ENCODE results near the gene WRNIP1.

Gene WRNIP1

GRCh38 chr6:2823104-2823850 lies 58.1 kb downstream of the WRNIP1 start:
- Histone ChIP-seq H3K4me1 (ENCODE audit: control insufficient read depth in 1 of 2, insufficient read depth in 1 of 2, low read depth in 1 of 2, low read length in 1 of 2) (peaks cover 41 to 43% of the 10 kb centered on the region in 2 experiments), H3K27ac (no peak overlapping the region)
- TF ChIP-seq, protein P1, sequence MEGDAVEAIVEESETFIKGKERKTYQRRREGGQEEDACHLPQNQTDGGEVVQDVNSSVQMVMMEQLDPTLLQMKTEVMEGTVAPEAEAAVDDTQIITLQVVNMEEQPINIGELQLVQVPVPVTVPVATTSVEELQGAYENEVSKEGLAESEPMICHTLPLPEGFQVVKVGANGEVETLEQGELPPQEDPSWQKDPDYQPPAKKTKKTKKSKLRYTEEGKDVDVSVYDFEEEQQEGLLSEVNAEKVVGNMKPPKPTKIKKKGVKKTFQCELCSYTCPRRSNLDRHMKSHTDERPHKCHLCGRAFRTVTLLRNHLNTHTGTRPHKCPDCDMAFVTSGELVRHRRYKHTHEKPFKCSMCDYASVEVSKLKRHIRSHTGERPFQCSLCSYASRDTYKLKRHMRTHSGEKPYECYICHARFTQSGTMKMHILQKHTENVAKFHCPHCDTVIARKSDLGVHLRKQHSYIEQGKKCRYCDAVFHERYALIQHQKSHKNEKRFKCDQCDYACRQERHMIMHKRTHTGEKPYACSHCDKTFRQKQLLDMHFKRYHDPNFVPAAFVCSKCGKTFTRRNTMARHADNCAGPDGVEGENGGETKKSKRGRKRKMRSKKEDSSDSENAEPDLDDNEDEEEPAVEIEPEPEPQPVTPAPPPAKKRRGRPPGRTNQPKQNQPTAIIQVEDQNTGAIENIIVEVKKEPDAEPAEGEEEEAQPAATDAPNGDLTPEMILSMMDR (IDR thresholded peaks at IDR 0.05): no peak

DNA sequence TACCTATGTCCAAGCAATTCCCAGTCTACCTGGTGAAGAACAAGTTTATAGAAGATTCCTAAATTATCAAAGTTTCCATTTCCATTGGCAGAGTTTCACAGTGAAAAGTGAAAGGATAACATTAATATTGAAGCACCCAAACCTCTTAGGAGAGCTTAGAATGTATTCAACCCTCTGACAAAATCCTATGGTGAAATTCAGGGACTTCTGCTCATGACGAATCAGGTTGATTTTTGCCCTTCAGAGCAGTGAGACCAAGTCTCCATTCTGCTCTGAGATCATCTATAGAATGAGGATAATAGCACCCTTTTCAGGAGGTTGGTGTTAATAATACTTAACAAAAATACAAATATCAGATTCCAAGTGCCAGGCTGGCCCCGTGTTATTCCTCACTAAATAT lies 60.9 kb downstream of the WRNIP1 start:
- no peaks in the 10 kb centered on the region for H3K27me3 ChIP-seq
- TF ChIP-seq, protein P1 (IDR thresholded peaks at IDR 0.05): no peak
- H3K4me3 ChIP-seq (ENCODE audit: low read depth in 1 of 2, low read length in 1 of 2): no peak overlapping the region
- H3K9me3 ChIP-seq: no peaks in the 10 kb centered on the region
- H3K36me3 ChIP-seq: peaks cover 5% of the 10 kb centered on the region
- peaks cover 15 to 18% of the 10 kb centered on the region in 2 experiments for H3K4me1 ChIP-seq (ENCODE audit: control insufficient read depth in 1 of 2, insufficient read depth in 1 of 2, low read depth in 1 of 2, low read length in 1 of 2)
- peak overlapping the region; percentile 34 for H3K27ac ChIP-seq

More at GRCh38 chr6:2823104-2823850, 58.1 kb downstream of the WRNIP1 start:
- no peaks in the 10 kb centered on the region for H3K9me3 ChIP-seq
- peaks cover 5% of the 10 kb centered on the region for H3K36me3 ChIP-seq
- H3K27me3 ChIP-seq: no peaks in the 10 kb centered on the region
- no peak overlapping the region for H3K4me3 ChIP-seq (ENCODE audit: low read depth in 1 of 2, low read length in 1 of 2)

DNA sequence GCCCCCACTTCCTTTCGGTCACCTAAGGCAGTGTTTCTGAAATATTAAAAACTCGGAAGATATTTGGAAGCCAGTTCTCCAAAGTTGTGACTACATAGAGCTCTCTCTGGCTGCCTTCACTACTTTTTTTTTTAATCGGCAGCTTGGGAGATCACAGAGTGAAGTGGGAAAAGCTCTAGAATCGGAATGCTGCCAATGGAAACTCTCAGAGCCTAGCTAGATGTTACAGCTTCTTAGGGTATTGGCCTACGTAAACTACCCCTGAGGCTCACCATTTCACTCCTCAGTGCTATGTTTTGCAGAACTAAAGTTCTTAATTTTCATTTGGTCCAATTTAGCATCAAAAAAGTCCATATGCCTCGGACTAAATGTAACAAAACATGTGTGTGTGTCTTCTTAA lies 61.9 kb downstream of the WRNIP1 start:
- H3K36me3 ChIP-seq: peaks cover 11% of the 10 kb centered on the region
- H3K4me3 ChIP-seq (ENCODE audit: low read depth in 1 of 2, low read length in 1 of 2): no peak overlapping the region
- no peaks in the 10 kb centered on the region for H3K9me3 ChIP-seq
- H3K27me3 ChIP-seq: no peaks in the 10 kb centered on the region
- H3K27ac ChIP-seq: no peak overlapping the region
- H3K4me1 ChIP-seq (ENCODE audit: control insufficient read depth in 1 of 2, insufficient read depth in 1 of 2, low read depth in 1 of 2, low read length in 1 of 2): peaks cover 15 to 22% of the 10 kb centered on the region in 2 experiments
- TF ChIP-seq, protein P1 (IDR thresholded peaks at IDR 0.05): no peak

GRCh38 chr6:2828629-2829028 lies 63.4 kb downstream of the WRNIP1 start:
- TF ChIP-seq, protein P1 (IDR thresholded peaks at IDR 0.05): no peak
- Histone ChIP-seq H3K9me3 (no peaks in the 10 kb centered on the region), H3K36me3 (peaks cover 25% of the 10 kb centered on the region)

GRCh38 chr6:2829253-2829652 lies 64.1 kb downstream of the WRNIP1 start:
- TF ChIP-seq, protein P1 (IDR thresholded peaks at IDR 0.05): no peak
- Histone ChIP-seq H3K9me3 (no peaks in the 10 kb centered on the region), H3K27me3 (no peaks in the 10 kb centered on the region), H3K36me3 (peaks cover 30% of the 10 kb centered on the region), H3K4me3 (ENCODE audit: low read depth in 1 of 2, low read length in 1 of 2) (no peak overlapping the region), H3K4me1 (ENCODE audit: control insufficient read depth in 1 of 2, insufficient read depth in 1 of 2, low read depth in 1 of 2, low read length in 1 of 2) (peaks cover 26 to 38% of the 10 kb centered on the region in 2 experiments), H3K27ac (no peak overlapping the region)

More at GRCh38 chr6:2828629-2829028, 63.4 kb downstream of the WRNIP1 start:
- no peaks in the 10 kb centered on the region for H3K27me3 ChIP-seq
- no peak overlapping the region for H3K27ac ChIP-seq
- no peak overlapping the region for H3K4me3 ChIP-seq (ENCODE audit: low read depth in 1 of 2, low read length in 1 of 2)
- H3K4me1 ChIP-seq (ENCODE audit: control insufficient read depth in 1 of 2, insufficient read depth in 1 of 2, low read depth in 1 of 2, low read length in 1 of 2): peaks cover 19 to 31% of the 10 kb centered on the region in 2 experiments
